ENCODE measurements around the gene GREM1. TPM values are rescaled to one million over a fixed set of nuclear protein-coding genes. Genes with fewer than 3 reads are reported as not detected.

GREM1 gene
- total and polyA plus RNA-seq, 2 of the 8 experiments (the other 6 are each of a cell fraction or from before 2014, with no cell fraction given), result 0.12 to 1.1 TPM

- Histone ChIP-seq H2AK5ac (ENCODE audit: low read depth, low read length) (no peak overlapping the region), H3K27ac (ENCODE audit: low read depth, low read length) (no peak overlapping the region), H3K36me3 (ENCODE audit: control insufficient read depth in 2 of 4, insufficient read depth in 4 of 4, low read length in 3 of 4) (no peaks in the 10 kb centered on the region), H3K56ac (replicated peaks; ENCODE audit: insufficient read length, low read depth, low read length) (no peak overlapping the region), H2BK5ac (ENCODE audit: low read depth, low read length) (no peak overlapping the region; the same call in 1 of the 2 replicates), H4K91ac (replicated peaks; ENCODE audit: insufficient read length, low read length) (no peak overlapping the region), H3K4me2 (ENCODE audit: insufficient read depth in 1 of 2, low read depth in 2 of 2, low read length in 2 of 2) (no peak overlapping the region), H3K4me3 (ENCODE audit: extremely low read depth in 1 of 4, insufficient read depth in 2 of 4, low read depth in 3 of 4, low read length in 4 of 4) (no peak overlapping the region), H3K9ac (replicated peaks in 1 of 4; ENCODE audit: extremely low read depth in 1 of 4, low read depth in 3 of 4, low read length in 3 of 4) (no peak overlapping the region), H3K27me3 (replicated peaks in 1 of 4; ENCODE audit: control insufficient read depth in 3 of 4, extremely low read depth in 1 of 4, insufficient read depth in 3 of 4, low read length in 3 of 4) (no peaks in the 10 kb centered on the region), H3K4me1 (replicated peaks in 1 of 4; ENCODE audit: control insufficient read depth in 3 of 4, insufficient read depth in 4 of 4, low read length in 3 of 4) (no peaks in the 10 kb centered on the region; a peak in 1 of 7 replicates), H4K5ac (ENCODE audit: insufficient read length, low read depth, low read length) (no peak overlapping the region), H3K23ac (ENCODE audit: insufficient read length) (no peak overlapping the region), H3K4ac (replicated peaks; ENCODE audit: insufficient read length, low read depth, low read length) (no peak overlapping the region), H3K23me2 (ENCODE audit: low read depth, low read length) (no peaks in the 10 kb centered on the region), H3K14ac (ENCODE audit: insufficient read length) (no peak overlapping the region), H3K9me3 (ENCODE audit: insufficient read depth in 2 of 2, low read depth in 1 of 2, low read length in 1 of 2) (no peaks in the 10 kb centered on the region), H2AFZ (ENCODE audit: low read length) (no peak overlapping the region), H2BK20ac (ENCODE audit: low read length) (no peak overlapping the region), H3K79me1 (ENCODE audit: low read depth, low read length) (no peaks in the 10 kb centered on the region), H3K18ac (ENCODE audit: extremely low read depth, low read length) (no peak overlapping the region), H4K8ac (ENCODE audit: extremely low read depth, insufficient read depth, low read length) (no peak overlapping the region), H4K20me1 (replicated peaks in 1 of 2; ENCODE audit: control insufficient read depth in 1 of 2, insufficient read depth in 2 of 2, low read length in 2 of 2) (no peaks in the 10 kb centered on the region), H2BK120ac (replicated peaks; ENCODE audit: low read depth, low read length) (no peak overlapping the region), H2BK12ac (ENCODE audit: low read depth, low read length) (no peak overlapping the region), H3K79me2 (ENCODE audit: control insufficient read depth in 1 of 2, insufficient read depth in 2 of 2, low read length in 2 of 2) (no peaks in the 10 kb centered on the region), H2BK15ac (ENCODE audit: low read length) (no peak overlapping the region)
- 88% methylated on average over 14 of the region's 14 CpGs; no CpG with 5 or more reads in 1 of the 2 experiments for WGBS, 2 experiments (ENCODE audit: extremely low coverage in 1 of 2, insufficient coverage in 1 of 2, insufficient read length in 1 of 2, insufficient replicate concordance in 2 of 2, low coverage in 1 of 2, low lambda C conversion rate in 2 of 2, missing lambda C conversion rate in 1 of 2)
- POLR2A ChIA-PET (ENCODE audit: partially characterized antibody), result interaction anchor here (0.6 kb wide), 1 partner anchor 13 kb away, joined by 3 read pairs; no protein-coding TSS in a partner anchor
- DNase-seq (ENCODE audit: low read depth in 1 of 2, low spot score in 2 of 2), result no peak
- CTCF ChIA-PET (ENCODE audit: partially characterized antibody), result interaction anchor here (0.7 kb wide), 1 partner anchor 24 kb away, joined by 3 read pairs; no protein-coding TSS in a partner anchor
- FAIRE-seq, result no peak
- TF ChIP-seq RXRA (IDR thresholded peaks at IDR 0.05; ENCODE audit: insufficient read depth, low read depth, low read length) (no peak), TBP (IDR thresholded peaks at IDR 0.05; ENCODE audit: low read depth, low read length) (no peak), CBX5 (IDR thresholded peaks at IDR 0.05; ENCODE audit: low read depth, low read length) (no peak), SIRT6 (IDR thresholded peaks at IDR 0.05; ENCODE audit: low read length) (no peak), PHF8 (conservative IDR thresholded peaks at IDR 0.05; ENCODE audit: low read depth, low read length) (no peak), CBX8 (IDR thresholded peaks at IDR 0.05; ENCODE audit: borderline replicate concordance, low read depth, low read length) (no peak), GABPA (IDR thresholded peaks at IDR 0.05; ENCODE audit: borderline replicate concordance, insufficient read depth, low read length) (no peak), ATF2 (IDR thresholded peaks at IDR 0.05; ENCODE audit: low read length) (no peak), CTBP2 (IDR thresholded peaks at IDR 0.05; ENCODE audit: borderline replicate concordance, insufficient read depth, insufficient read length, low read length) (no peak), EP300 (IDR thresholded peaks at IDR 0.05; ENCODE audit: borderline replicate concordance in 1 of 2, low read depth in 2 of 2, low read length in 2 of 2) (no peak), POU5F1 (IDR thresholded peaks at IDR 0.05; ENCODE audit: low read depth, low read length) (no peak)
Observed at GRCh38 chr15:32700501-32701150, 17.2 kb upstream of the GREM1 start.

All from H1 (cell line).